Trophoblast cell (in vitro differentiated cells and primary cell): ENCODE measurements around the gene CHKB.

Source experiments
- DNase-seq, 2 donors: peaks; one replicate each; pipeline ENCODE4 v3.0.0-alpha.2; 2016
- H2AFZ ChIP-seq: 2 replicates; pipeline ENCODE4 v1.6.1; 2013; ENCODE audit warnings: low read length, moderate library complexity, mild to moderate bottlenecking; ENCODE audit not compliant: insufficient read depth, poor library complexity
- H2AK5ac ChIP-seq: 2 replicates; pipeline ENCODE4 v1.6.1; 2013; ENCODE audit warnings: mild to moderate bottlenecking, low read length
- H2BK120ac ChIP-seq: 2 replicates; pipeline ENCODE4 v1.6.1; 2013; ENCODE audit warnings: low read length, mild to moderate bottlenecking, moderate library complexity; ENCODE audit not compliant: insufficient read depth, poor library complexity
- H2BK12ac ChIP-seq: 2 replicates; pipeline ENCODE4 v1.6.1; 2013; ENCODE audit warnings: mild to moderate bottlenecking, low read length, moderate library complexity
- H2BK5ac ChIP-seq: 2 replicates; pipeline ENCODE4 v1.6.1; 2013; ENCODE audit warnings: low read length, low read depth, moderate library complexity, mild to moderate bottlenecking; ENCODE audit not compliant: poor library complexity
- H3K14ac ChIP-seq: 2 replicates; pipeline ENCODE4 v1.6.1; 2013; ENCODE audit warnings: mild to moderate bottlenecking, low read length
- H3K18ac ChIP-seq: 2 replicates; pipeline ENCODE4 v1.6.1; 2013; ENCODE audit warnings: mild to moderate bottlenecking, low read length
- H3K23ac ChIP-seq: 2 replicates; pipeline ENCODE4 v1.6.1; 2013; ENCODE audit warnings: low read length
- H3K27ac ChIP-seq: 2 replicates; pipeline ENCODE4 v1.5.1; 2013; ENCODE audit warnings: low read depth, mild to moderate bottlenecking, inconsistent platforms, low read length, moderate library complexity
- H3K27me3 ChIP-seq: 2 replicates; pipeline ENCODE4 v1.6.1; 2013; ENCODE audit warnings: inconsistent platforms, mild to moderate bottlenecking, low read length, moderate library complexity; ENCODE audit not compliant: insufficient read depth
- H3K36me3 ChIP-seq, 2 experiments: 1 replicate in 1 of 2; 2 replicates in 1 of 2; pipeline ENCODE4 v1.6.1; 2013; ENCODE audit warnings: low read length in 2 of 2, mild to moderate bottlenecking in 2 of 2, moderate library complexity in 1 of 2; ENCODE audit not compliant: insufficient read depth in 2 of 2, control insufficient read depth in 1 of 2
- H3K4ac ChIP-seq: 2 replicates; pipeline ENCODE4 v1.6.1; 2013; ENCODE audit warnings: low read depth, mild to moderate bottlenecking, low read length, moderate library complexity
- H3K4me1 ChIP-seq, 2 experiments: 1 replicate in 1 of 2; 2 replicates in 1 of 2; pipeline ENCODE4 v1.6.1; 2013; ENCODE audit warnings: low read length in 2 of 2, mild to moderate bottlenecking in 2 of 2, moderate library complexity in 1 of 2; ENCODE audit not compliant: insufficient read depth in 2 of 2, control insufficient read depth in 1 of 2
- H3K4me2 ChIP-seq: 2 replicates; pipeline ENCODE4 v1.6.1; 2013; ENCODE audit warnings: inconsistent platforms, mild to moderate bottlenecking, low read length, moderate library complexity
- H3K4me3 ChIP-seq: 2 replicates; pipeline ENCODE4 v1.5.1; 2013; ENCODE audit warnings: mild to moderate bottlenecking, low read depth, low read length, inconsistent platforms
- H3K79me1 ChIP-seq: one replicate; pipeline ENCODE4 v1.6.1; 2013; ENCODE audit warnings: low read length
- H3K79me2 ChIP-seq: 2 replicates; pipeline ENCODE4 v1.6.1; 2013; ENCODE audit warnings: low read length, mild to moderate bottlenecking; ENCODE audit not compliant: control insufficient read depth, insufficient read depth, poor library complexity
- H3K9ac ChIP-seq: 2 replicates; pipeline ENCODE4 v1.6.1; 2013; ENCODE audit warnings: mild to moderate bottlenecking, low read length
- H3K9me3 ChIP-seq: 2 replicates; pipeline ENCODE4 v1.6.1; 2013; ENCODE audit warnings: low read depth, mild to moderate bottlenecking, control low read depth, inconsistent platforms, low read length; ENCODE audit not compliant: insufficient read depth
- H4K12ac ChIP-seq: 2 replicates; pipeline ENCODE4 v1.6.1; 2013; ENCODE audit warnings: low read depth, mild to moderate bottlenecking, low read length, moderate library complexity
- H4K8ac ChIP-seq: 2 replicates; pipeline ENCODE4 v1.6.1; 2013; ENCODE audit warnings: low read depth, mild to moderate bottlenecking, low read length, moderate library complexity
- H4K91ac ChIP-seq: one replicate; pipeline ENCODE4 v1.6.1; 2013; ENCODE audit warnings: low read depth, mild to moderate bottlenecking, low read length, moderate library complexity
- WGBS: extraction: QIAGEN DNeasy Blood & Tissue Kit; methylation state at CpG from one replicate; pipeline ENCODE4 v1.1.7; 2013; ENCODE audit warnings: missing lambda C conversion rate; ENCODE audit not compliant: insufficient read length, insufficient coverage; ENCODE audit errors: extremely low coverage; 5-methylcytosine and 5-hydroxymethylcytosine counted together

The CHKB gene

GRCh38 chr22:50560034-50560433, 22.6 kb downstream of the CHKB start:
- H3K79me2 ChIP-seq, result no peaks in the 10 kb centered on the region
- H3K4me3 ChIP-seq, result no peak overlapping the region
- H3K4me2 ChIP-seq, result no peak overlapping the region
- H2AK5ac ChIP-seq, result no peak overlapping the region
- no peak overlapping the region for H2AFZ ChIP-seq
- no peak for DNase-seq
- no peak overlapping the region for H3K18ac ChIP-seq
- H3K27ac ChIP-seq, result no peak overlapping the region
- no CpG with 5 or more reads among the region's 3 CpGs for WGBS
- no peak overlapping the region for H3K14ac ChIP-seq
- H4K91ac ChIP-seq, result no peak overlapping the region
- H4K12ac ChIP-seq, result no peak overlapping the region
- H3K79me1 ChIP-seq, result peaks cover 1% of the 10 kb centered on the region
- H3K9me3 ChIP-seq, result no peaks in the 10 kb centered on the region
- no peak overlapping the region for H3K9ac ChIP-seq
- H3K23ac ChIP-seq, result no peak overlapping the region
- no peak overlapping the region for H3K4ac ChIP-seq
- H2BK12ac ChIP-seq, result no peak overlapping the region
- H3K4me1 ChIP-seq, result peaks cover 5 to 8% of the 10 kb centered on the region in 2 experiments
- no peaks in the 10 kb centered on the region for H3K36me3 ChIP-seq
- no peak overlapping the region for H4K8ac ChIP-seq
- no peak overlapping the region for H2BK5ac ChIP-seq
- H3K27me3 ChIP-seq, result no peaks in the 10 kb centered on the region
- H2BK120ac ChIP-seq, result no peak overlapping the region

- Histone ChIP-seq H3K14ac (no peak overlapping the region), H3K23ac (no peak overlapping the region)
Observed at GRCh38 chr22:50556703-50557102, 25.9 kb downstream of the CHKB start.

DNA sequence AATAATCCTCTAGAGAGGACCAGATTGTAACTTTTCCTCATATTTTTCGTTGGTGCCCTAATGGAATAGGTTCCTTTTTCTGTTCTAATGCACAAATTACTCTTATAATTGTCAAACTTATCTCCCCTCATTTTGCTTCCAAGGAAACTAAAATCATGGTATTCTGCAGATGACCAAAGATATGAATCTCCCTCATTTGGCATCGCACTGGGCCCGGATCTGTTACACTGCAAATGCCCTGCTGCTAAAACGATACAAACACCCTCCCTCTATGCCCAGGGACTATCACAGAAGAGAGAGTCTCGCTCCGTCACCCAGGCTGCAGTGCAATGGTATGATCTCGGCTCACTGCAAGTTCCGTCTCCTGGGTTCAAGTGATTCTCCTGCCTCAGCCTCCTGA, 29.3 kb downstream of the CHKB start:
- Histone ChIP-seq H2BK5ac (no peak overlapping the region), H4K8ac (no peak overlapping the region), H3K9me3 (no peaks in the 10 kb centered on the region), H2AFZ (no peak overlapping the region), H3K27me3 (no peaks in the 10 kb centered on the region), H3K79me1 (no peaks in the 10 kb centered on the region), H3K23ac (no peak overlapping the region), H3K36me3 (no peaks in the 10 kb centered on the region), H2AK5ac (no peak overlapping the region), H3K14ac (no peak overlapping the region), H3K4me1 (no peaks in the 10 kb centered on the region), H3K79me2 (no peaks in the 10 kb centered on the region), H4K91ac (no peak overlapping the region), H3K27ac (no peak overlapping the region), H3K9ac (no peak overlapping the region), H3K4me3 (no peak overlapping the region), H3K4ac (no peak overlapping the region), H4K12ac (no peak overlapping the region), H2BK120ac (no peak overlapping the region), H2BK12ac (no peak overlapping the region), H3K18ac (no peak overlapping the region), H3K4me2 (no peak overlapping the region)
- no CpG with 5 or more reads among the region's 8 CpGs for WGBS
- no peak for DNase-seq

More at GRCh38 chr22:50556703-50557102, 25.9 kb downstream of the CHKB start:
- no peak overlapping the region for H3K4me2 ChIP-seq
- H3K4me3 ChIP-seq, result no peak overlapping the region
- H4K91ac ChIP-seq, result no peak overlapping the region
- no CpG with 5 or more reads among the region's 5 CpGs for WGBS
- H2AK5ac ChIP-seq, result no peak overlapping the region
- no peak overlapping the region for H2BK12ac ChIP-seq
- H2BK5ac ChIP-seq, result no peak overlapping the region
- no peaks in the 10 kb centered on the region for H3K36me3 ChIP-seq
- no peak overlapping the region for H3K9ac ChIP-seq
- no peak overlapping the region for H4K12ac ChIP-seq
- H2BK120ac ChIP-seq, result no peak overlapping the region
- H3K79me1 ChIP-seq, result no peaks in the 10 kb centered on the region
- no peak overlapping the region for H3K4ac ChIP-seq
- H3K9me3 ChIP-seq, result no peaks in the 10 kb centered on the region
- H3K27me3 ChIP-seq, result no peaks in the 10 kb centered on the region
- no peak overlapping the region for H2AFZ ChIP-seq
- H3K4me1 ChIP-seq, result no peaks in the 10 kb centered on the region
- no peak overlapping the region for H3K18ac ChIP-seq
- no peak for DNase-seq
- no peaks in the 10 kb centered on the region for H3K79me2 ChIP-seq
- no peak overlapping the region for H4K8ac ChIP-seq
- H3K27ac ChIP-seq, result no peak overlapping the region

DNA sequence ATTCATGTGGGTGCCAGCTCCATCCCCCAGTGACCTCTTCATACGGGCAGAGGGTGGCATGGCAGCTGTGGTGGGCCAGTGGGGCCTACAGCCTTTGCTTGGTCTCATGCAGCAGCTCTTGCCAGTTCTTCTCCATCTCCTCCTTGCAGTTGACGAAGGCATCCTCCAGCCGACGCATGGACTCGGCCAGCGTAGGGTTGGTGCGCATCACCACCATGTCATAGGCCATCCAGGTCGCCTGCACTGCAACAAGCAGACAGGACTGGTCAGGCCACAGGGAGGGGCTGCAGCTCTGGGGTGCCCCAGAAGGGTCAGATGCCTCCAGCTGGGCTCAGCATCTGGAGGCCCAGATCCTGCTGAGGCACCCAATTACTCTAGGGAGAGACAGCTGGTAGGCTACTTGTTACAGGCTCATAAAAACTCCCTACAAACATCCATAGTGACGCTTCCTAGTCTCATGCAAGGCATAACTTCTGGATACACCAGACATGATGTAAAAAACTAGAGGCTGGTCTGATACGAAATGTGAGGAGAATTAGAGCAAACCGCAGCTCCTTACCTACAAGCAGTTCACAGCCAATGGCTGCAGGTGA, 31.4 kb downstream of the CHKB start:
- no peak overlapping the region for H3K4me3 ChIP-seq
- H2BK120ac ChIP-seq, result no peak overlapping the region
- H3K79me2 ChIP-seq, result no peaks in the 10 kb centered on the region
- WGBS, result no CpG with 5 or more reads among the region's 11 CpGs
- no peaks in the 10 kb centered on the region for H3K9me3 ChIP-seq
- no peak for DNase-seq
- no peaks in the 10 kb centered on the region for H3K4me1 ChIP-seq
- no peak overlapping the region for H2AK5ac ChIP-seq
- H3K23ac ChIP-seq, result no peak overlapping the region
- no peak overlapping the region for H3K14ac ChIP-seq
- H3K27ac ChIP-seq, result no peak overlapping the region
- no peak overlapping the region for H3K4me2 ChIP-seq
- H2BK12ac ChIP-seq, result no peak overlapping the region
- no peaks in the 10 kb centered on the region for H3K36me3 ChIP-seq
- no peak overlapping the region for H4K12ac ChIP-seq
- no peak overlapping the region for H3K18ac ChIP-seq
- H4K8ac ChIP-seq, result no peak overlapping the region
- H4K91ac ChIP-seq, result no peak overlapping the region
- no peak overlapping the region for H3K4ac ChIP-seq
- H2AFZ ChIP-seq, result no peak overlapping the region
- no peaks in the 10 kb centered on the region for H3K79me1 ChIP-seq
- no peaks in the 10 kb centered on the region for H3K27me3 ChIP-seq
- H3K9ac ChIP-seq, result no peak overlapping the region
- no peak overlapping the region for H2BK5ac ChIP-seq
